Activated effector memory CD4-positive, alpha-beta T cell treated with anti-CD3 and anti-CD28 coated beads, Interleukin-2, amount 50 U/mL, for 16 hours (primary cell): ENCODE results near the gene ARHGEF7.
"Not testable (repeated sequence)": the region's sequence is repeated elsewhere in the genome, so short reads cannot be mapped to it uniquely, and the experiment has no call there.

Source experiments
- DNase-seq: peaks from one replicate; pipeline ENCODE4 v3.0.0-alpha.2; 2020

Gene ARHGEF7

DNA sequence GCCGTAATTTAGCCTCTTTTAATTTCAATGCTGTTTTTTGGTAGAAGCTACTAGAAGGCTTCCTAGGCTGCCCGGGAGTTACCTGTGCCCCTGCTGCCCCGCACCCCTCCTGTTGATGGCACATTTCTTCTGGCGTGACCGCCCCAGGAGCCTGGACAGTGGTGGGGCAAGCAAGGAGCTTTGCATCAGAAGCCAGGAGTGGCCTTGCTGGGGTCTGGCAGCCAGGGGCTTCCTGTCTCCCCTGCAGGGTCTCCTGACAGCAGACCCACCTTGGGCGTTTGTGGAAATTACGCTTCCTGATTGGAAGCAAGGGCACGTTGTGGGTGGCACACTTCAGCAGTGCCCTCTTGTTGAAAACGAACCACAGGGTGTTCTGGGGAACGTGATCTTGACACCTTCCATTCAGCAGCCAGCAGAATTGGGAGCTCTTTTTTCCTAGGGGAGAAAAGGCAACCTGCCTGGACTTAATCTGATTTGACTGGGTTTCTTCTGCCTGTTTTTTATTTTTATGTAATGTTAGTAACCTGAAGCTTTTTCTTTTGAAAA lies 115.3 kb downstream of the ARHGEF7 start:
- DNase-seq, result no peak

DNA sequence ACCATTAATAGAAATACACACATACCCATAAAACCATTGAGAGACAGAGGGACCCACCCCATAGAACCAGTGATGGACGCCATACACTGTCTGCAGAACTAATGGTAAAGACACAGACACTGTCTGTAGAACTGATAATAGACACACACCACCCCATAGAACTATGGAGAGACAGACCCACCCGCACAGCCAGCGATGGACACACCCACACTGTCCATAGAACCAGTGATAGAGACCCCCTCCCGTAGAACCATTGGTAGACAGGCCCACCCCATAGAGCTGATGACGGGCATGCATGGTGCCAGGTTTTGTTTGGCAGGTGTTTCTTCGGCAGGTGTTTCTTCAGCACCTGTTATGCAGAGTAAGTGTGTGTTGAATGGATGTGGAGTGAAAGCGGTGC lies 117.1 kb downstream of the ARHGEF7 start:
- DNase-seq, result no peak

DNA sequence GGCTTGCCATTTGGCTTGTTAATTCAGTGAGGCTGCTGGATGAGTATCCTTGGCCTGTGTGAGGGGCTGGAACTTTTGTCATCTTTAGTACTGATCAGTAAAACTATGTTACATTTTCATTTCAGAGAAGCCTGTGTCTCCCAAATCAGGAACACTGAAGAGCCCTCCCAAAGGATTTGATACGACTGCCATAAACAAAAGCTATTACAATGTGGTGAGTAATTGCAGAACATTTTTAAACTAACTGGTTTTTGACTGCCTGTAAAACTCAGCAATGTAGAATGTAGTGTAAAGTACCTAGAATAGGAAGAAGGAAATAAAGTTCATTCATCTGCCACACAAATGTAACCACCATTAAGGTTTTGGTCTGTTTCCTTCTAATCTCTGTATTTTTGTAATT lies 118.0 kb downstream of the ARHGEF7 start:
- DNase-seq, result no peak

DNA sequence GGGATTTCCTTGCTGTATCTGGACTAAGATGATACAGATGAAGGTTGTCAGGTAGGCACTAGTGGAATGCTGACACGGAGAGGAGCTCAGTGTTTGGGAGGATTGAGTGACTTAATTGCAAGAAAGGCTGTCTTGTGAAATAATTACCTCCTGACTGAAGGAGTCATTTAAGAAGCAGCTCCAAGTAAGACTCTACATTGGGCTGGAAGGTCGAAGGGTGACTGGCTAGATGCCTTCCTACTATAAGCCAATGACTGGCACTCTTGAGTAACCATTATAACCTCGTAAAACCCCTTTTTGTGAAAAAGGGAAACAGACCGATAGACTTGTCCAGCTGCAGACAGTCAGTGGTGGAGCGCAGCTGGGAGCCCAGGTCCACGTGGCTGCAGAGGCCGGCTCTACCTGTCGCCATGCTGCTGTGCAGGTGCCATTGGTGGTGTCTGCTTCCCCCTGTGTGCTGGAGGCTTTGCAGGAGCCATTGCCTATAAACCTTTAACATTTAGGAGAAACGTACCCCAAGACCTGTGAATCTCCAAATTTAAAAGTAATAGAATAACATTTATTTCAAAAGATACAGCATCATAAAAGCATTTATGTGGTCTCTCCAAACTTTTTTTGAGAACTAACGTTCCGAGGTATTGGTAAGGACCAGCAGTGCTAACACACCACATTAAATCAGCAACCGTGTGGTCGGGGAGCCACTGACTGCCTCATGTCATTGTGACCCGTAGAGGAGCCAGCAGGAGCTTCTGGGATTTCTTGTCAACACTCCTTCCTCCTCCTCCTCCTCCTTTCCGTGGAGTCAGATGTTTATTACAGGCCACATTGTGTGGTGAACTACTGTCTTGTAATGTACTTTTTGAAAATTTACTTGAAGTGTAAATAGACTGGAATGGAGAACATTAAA lies 124.9 kb downstream of the ARHGEF7 start:
- no peak for DNase-seq

DNA sequence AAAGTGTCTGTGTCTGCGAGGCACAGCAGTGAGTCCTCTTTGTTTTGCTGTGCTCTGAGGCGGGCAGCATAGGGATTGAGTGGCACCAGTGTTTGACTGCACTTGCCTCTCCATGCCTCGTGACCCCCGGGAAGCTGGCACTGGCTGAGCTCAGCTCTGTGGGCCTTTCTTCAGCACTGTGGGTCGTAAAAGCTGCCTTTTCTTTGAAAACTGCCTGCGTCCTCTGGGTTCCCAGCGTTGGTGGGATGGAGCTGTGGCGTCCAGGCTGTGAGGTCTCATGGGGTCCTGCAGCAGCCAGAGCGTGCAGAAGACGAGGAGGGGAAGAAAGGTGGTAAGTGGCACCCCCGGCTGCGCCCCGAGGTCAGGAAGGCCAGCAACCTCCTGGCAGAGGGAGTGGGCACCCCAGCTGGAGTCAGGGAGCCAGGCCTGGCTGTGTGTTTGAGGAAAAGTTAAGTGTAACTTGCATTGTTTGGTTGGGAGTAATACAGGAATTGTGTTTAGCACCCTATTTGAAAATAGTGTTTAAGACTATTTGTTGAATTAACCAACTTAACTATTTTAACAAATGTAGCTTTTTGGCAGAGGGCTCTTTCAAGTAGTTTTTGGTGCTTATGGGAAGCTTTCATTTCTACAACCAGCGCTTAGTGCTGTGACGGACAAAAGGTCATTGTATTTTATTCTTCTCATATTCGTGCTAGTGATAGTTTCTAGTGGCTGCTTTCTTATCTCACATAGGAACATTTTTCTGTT lies 126.1 kb downstream of the ARHGEF7 start:
- no peak for DNase-seq

DNA sequence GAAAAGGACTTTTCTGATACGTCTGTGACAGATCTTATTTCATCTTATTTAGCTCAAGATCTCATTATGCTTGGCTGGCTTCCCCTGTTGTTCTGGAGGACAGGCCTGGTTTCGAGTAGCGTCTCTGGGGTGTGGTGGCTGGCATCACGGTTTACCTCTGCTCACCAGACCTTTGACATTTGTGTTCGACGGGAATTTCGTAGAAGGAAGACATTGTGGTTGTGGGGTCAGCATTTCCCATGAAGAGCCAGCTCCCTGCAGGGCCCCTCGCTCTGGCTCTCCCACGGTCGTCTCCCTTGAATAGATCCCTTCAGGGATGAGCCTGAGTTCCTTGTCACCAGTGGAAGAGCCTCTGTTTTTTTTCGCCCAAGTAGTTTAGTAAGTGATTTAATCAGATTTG lies 126.8 kb downstream of the ARHGEF7 start:
- no peak for DNase-seq

DNA sequence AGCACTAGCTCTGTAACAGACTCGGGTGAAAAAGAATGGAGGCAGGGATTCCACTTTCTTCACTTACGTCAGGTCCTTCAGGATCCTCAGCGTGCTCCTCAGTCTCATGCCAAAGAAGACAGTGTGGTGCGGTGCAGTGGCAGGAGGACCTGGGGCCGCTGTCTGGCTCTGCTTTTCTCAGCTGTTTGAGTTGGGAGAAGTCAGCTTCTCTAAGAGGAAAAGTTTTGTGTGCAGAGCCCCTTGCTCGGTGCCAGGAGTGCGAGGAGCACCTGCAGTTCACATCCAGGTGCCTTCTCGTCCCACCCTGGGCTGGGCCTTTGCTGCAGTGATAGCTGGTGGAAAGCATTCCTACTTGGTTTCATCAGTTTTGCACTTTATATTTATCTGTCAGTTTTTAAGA lies 127.5 kb downstream of the ARHGEF7 start:
- no peak for DNase-seq

DNA sequence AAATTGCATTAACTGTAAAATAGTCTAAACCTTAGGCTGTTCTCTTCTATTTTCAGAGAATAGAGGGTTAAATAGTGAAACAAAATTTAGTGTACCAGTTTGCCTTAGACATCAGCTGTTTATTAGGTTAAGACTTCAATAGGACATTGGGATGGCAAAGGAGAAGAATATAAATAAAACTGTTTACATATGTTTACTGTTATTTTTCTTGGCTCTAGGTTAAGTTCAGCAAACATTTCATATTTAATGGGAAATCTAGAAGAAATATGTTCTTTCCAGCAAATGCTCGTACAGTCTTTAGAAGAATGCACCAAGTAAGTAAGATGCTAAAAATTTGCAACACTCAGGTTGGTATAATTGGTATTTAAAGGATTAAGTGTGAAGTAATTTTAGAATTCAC lies 128.9 kb downstream of the ARHGEF7 start:
- no peak for DNase-seq

DNA sequence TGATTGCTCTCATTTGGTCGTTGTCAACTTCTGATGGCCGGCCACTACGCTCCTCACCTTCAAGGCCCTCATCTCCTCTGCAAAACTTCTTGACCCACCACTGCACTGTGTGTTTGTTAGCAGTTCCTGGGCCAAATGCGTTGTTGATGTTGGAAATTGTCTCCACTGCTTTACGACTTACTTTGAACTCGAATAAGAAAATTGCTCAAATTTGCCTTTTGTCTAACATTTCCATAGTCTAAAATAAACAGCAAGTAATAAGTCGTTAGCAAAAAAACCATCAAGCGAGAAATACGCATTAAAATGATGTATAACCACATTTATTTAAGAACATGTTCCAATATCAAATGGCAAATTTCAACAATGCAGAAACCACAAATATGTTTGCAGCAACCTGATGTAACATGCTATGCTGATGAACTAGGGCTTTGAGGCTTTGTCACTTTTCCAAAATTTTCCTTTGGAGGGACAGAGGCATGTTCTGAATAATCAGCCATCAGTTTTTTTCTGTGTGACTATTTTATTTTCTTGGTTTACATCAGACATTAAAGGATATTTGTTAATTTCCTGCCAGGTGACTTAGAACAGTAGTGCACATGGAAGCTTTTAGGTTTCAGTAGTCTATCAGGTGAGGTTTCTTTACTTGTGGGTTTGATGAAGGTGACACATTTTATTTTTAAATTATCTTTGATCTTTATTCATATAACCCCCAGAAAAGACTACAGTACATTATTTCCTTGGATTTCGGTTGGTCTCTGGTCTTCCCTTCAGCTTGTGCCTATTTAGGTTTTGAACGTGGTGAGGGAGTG lies 130.7 kb downstream of the ARHGEF7 start:
- no peak for DNase-seq

DNA sequence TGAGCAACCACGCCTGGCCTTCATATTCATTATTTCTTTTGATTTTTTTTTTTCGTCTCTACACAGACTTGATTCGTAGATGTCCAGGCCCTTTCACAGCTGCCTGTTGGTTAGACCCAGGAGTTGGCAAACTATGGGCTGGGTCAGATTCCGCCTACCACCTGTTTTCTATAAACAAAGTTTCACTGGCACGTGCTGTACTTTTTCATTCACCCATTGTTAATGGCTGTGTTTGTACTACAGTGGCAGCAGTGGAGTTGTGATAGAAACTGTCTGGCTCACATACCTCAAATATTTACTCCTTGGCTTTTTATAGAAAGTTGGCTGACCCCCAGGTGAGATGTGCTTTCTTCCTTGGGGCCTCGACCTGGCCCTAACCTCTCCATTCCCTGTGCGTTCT lies 132.4 kb downstream of the ARHGEF7 start:
- no peak for DNase-seq

DNA sequence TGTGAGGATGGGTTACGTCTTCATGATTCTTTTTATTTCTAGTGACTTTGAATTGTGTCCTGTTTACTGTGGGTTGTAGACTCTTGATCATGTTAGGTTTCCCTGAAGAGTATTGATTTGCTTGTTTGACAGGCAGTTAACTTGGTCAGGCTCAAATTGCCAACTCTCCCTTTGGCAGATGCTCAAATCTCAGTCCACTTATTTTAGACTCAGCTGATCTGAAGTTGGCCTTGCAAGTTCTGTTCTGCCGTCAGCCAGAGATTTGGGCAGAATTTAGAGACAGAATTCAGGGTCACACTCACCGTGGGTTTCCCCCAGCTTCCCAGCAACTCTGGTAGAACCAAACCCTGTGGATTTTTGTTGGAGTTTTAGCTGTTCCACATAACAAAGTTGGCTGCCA lies 133.7 kb downstream of the ARHGEF7 start:
- DNase-seq, result no peak

DNA sequence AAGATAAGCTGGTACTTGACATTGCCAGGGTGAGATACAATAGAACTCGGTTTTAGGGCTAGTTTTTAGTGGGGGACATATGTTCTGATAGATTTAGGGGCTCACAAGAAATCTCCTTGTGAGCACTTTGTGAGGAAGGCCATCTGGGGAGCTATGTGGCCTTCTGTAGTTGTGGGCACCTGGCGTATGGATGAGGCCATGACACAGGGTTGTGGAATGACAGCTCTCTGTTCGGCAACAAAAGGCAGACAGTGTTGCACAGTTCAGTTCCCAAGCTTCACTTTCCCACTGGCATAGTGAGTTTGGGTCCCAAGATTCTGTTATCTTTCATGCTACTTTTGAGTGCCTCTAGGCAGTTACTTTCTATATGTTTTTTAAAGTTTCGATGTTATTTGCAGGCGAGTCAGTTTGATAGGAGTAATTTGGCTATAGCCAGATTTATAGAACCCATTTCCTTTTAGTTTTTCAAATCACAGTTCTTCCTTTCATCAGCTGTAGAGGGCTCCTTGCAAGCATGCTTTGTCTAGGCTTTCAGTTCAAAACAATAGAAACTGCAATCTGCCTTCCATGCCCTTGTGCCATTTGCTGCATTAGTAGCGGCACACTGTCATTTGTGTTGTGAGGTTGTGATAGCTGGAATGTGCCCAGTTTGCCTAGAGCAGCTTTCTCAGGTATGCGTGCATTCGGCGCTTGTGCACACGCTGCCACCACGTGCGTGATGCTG lies 134.7 kb downstream of the ARHGEF7 start:
- DNase-seq, result no peak

DNA sequence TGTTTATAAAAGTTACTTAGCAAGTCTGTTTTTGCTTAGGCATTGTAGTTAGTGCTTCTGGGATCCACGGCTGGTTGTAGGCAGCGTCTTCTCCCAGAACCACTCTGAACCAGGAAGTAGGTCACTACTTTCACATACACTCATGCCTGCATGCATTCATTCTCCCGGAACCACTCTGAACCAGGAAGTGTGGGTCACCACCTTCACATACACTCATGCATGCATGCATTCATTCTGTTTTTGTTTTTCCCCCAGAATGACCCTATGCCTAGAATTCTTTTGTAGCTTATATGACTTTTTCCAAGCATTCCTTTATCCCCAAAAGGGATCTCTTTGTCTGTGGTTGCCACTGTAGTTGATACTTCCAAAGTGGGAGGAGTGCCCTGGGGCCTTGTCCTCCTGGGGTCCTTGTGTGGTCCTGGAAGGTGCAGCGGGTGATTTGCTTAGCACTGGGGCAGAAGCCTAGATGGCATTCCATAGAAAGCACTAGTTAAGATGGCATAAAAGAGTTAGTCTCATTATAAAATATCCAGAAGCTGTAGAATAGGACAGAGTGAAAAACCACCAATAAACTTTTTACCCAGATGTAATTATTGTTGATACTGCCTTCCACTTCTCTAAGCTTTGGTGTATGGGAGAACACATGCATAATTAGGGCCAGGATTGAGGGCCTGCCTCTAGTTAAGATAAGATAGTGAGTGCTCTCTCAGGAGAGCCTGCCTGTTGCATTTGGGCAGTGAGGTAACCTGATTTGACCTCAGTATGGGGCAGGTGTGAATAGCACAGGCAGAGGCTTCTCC lies 136.7 kb downstream of the ARHGEF7 start:
- DNase-seq, result no peak

DNA sequence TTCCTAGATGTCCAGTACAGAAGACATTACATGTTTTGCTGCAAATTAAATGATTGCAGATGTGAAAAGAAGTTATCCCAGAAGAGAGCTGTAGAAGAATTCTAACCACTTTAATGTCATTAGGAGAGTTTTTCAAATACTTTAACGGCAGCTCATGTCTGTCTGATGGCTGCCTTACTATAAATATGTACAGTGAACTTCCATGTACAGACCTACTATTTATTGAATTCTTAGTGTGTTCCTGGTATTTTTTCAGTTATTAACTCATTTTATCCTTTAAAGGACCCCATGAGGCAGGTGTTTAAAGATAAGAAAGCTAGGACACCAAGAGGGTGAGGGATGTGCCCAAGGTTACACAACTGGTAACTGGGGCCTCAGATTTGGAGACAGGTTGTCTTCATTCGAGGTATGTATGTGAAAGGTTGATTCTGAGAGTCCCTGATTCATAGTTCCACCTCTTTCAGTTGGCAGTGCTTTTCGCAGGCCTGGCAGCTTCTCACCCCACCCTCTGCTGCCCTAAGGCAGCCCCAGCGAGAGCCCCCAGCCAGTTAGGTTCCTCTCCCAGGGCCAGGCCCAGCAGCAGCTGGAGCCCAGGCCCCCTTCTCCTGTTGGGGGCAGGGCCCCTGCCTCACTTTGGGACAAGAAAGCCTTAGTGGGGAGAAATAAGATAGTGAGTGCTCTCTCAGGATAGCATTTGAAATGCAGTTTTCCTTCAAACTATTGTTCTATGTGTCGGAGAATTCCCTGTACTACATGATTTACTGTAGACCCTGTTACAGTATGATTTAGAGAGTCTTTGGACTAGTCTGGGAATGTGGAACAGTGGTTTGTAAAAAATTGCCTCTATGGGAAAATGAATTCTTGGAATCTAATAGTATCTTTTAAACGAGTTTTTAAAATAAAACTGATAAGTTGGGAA lies 137.6 kb downstream of the ARHGEF7 start:
- no peak for DNase-seq

DNA sequence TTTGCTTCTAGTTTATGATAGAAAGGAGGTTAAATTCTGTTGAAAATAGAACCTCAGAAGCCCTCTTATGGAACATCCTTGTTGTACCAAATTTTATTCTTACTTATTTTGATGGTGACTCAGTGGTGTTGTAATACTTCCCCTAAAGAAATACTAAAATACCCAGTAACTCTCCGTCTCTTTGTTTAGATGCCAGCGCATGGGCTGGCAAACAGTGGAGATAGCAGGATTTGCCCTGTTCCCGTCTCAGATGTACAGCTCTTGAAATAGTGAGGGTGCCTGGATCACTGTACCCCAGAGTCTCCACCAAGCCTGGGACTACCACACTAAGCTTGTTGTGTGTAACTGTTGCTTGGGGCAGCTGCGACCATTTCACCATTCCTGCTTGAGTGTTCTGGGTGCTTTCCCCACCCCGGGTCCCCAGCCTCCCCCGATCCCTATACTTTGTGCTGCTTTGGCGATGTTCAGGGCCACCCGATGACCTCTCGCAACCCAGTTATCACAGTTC lies 138.3 kb downstream of the ARHGEF7 start:
- no peak for DNase-seq

DNA sequence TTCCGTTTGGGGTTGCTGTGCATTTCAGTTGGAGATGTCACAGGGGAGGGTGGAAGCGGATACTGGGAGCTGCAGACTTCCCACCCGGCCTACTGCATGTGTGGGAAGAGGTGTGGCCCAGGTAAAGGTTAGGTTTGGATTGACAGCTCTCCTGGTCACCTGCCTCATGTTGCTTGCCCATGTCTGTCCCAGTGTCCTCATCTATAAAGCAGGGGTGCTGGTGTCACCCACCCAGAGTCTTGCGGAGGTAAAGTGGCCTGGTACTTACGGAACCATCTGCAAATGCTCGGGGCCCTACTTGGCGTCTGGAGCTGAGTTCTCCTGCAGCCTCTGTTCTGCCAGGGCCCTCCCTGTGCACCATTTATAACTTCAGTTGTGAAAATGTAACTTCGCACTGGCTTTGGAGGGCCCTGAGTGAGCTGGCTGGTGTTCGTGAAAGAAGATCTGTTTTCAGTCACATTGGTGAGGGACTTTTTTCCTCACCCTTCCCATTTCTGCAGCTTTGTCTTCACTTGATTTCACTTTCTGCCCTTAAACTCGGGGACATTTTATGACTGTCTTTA lies 140.2 kb downstream of the ARHGEF7 start:
- DNase-seq, result no peak

DNA sequence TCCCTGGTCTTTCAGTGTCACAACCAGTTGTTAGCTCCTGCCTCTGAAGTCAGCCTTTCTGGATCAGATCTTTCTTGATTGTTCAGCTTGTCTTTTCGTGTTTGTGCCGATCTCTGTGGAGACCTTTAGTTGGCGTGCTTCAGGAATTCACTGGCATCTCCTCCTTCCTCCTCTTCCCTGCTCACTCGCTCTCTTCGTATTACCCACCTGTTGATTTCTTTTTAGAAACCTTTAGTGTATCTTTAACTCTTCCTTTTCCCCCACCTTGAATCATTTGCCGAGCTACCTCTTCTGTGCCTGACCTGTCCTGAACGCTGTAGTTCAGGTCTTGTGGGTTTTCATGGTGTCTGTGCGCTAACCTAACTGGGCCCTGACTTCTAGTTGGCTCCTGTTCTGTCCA lies 141.3 kb downstream of the ARHGEF7 start:
- no peak for DNase-seq

DNA sequence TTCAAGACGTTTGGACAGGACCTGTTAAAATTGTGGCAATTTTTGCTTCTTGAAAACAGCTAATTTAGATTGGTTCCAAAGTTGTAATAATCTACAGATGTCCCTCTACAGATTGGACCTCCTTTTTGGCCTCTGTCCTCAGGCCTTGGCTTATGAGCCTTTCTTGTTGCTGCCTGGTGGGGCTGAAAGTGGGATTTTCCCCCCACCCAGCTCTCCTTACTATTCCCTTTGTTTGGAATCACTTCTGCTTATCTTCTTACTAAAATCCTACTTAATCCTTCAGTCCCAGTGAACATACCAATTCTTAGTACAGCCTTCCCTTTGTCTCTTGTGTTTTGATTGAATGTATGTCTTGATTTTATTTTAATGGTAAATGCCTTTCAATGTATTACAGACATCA lies 141.8 kb downstream of the ARHGEF7 start:
- DNase-seq, result no peak

DNA sequence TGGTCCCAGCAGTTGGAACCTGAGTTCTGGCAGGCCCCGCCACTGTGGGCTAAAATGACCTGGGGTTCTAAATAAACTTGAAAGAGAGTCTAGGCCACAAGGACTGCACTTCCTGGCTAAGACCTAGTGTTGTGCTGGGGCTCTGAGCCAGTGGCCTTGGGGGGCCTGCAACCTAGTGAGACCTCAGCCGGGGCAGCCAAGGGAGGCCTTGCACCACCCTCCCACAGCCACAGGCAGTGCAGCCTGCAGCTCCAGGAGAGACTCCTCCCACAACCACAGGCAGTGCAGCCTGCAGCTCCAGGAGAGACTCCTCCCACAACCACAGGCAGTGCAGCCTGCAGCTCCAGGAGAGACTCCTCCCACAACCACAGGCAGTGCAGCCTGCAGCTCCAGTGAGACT lies 142.8 kb downstream of the ARHGEF7 start:
- DNase-seq, result not testable (repeated sequence)

DNA sequence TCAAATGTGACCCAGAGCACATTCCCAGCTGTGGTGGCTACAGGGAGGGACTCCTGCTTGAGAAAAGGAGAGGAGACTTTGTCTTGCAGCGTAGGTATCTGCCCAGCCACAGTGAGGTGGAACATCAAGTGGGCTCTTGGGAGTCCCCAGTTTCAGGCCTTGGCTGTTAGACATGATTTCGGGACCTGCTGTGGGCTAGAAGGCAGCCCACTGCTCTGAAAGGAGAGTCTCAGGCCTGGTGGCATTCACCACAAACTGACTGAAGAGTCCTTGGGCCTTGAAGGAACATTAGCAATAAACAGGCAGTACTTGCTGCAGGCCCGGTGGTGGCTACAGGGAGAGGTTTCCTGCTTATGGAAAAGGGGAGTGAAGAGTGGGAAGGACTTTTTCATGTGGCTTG lies 143.5 kb downstream of the ARHGEF7 start:
- no peak for DNase-seq
